ENCODE data around the gene MYH14.

Gene MYH14

GRCh38 chr19:50314724-50315708 lies 111.6 kb downstream of the MYH14 start:
- peak overlapping the region; percentile 81 for H3K4me3 Mint-ChIP-seq
- peaks cover 14% of the 10 kb centered on the region for H3K4me1 Mint-ChIP-seq (ENCODE audit: low read depth)
- no peaks in the 10 kb centered on the region for H3K9me3 Mint-ChIP-seq
- no peak overlapping the region for H3K27ac Mint-ChIP-seq
- peaks cover 67% of the 10 kb centered on the region for H3K27me3 Mint-ChIP-seq (ENCODE audit: low read depth)
- peaks cover 4% of the 10 kb centered on the region for H3K36me3 Mint-ChIP-seq (ENCODE audit: low read depth)

GRCh38 chr19:50315773-50316448 lies 112.5 kb downstream of the MYH14 start:
- Mint-ChIP-seq H3K27ac (no peak overlapping the region), H3K4me1 (ENCODE audit: low read depth) (peaks cover 14% of the 10 kb centered on the region), H3K9me3 (no peaks in the 10 kb centered on the region), H3K4me3 (peak overlapping the region; percentile 81), H3K27me3 (ENCODE audit: low read depth) (peaks cover 58% of the 10 kb centered on the region), H3K36me3 (ENCODE audit: low read depth) (peaks cover 4% of the 10 kb centered on the region)

GRCh38 chr19:50317115-50317514 lies 113.7 kb downstream of the MYH14 start:
- Mint-ChIP-seq H3K27me3 (ENCODE audit: low read depth) (peaks cover 50% of the 10 kb centered on the region), H3K9me3 (no peaks in the 10 kb centered on the region), H3K36me3 (ENCODE audit: low read depth) (peaks cover 4% of the 10 kb centered on the region), H3K27ac (no peak overlapping the region), H3K4me1 (ENCODE audit: low read depth) (peaks cover 14% of the 10 kb centered on the region), H3K4me3 (no peak overlapping the region)

- Mint-ChIP-seq H3K36me3 (ENCODE audit: low read depth) (peaks cover 4% of the 10 kb centered on the region), H3K27ac (no peak overlapping the region), H3K9me3 (no peaks in the 10 kb centered on the region), H3K4me1 (ENCODE audit: low read depth) (peaks cover 11% of the 10 kb centered on the region), H3K27me3 (ENCODE audit: low read depth) (peaks cover 37% of the 10 kb centered on the region), H3K4me3 (no peak overlapping the region)
These were observed 115.0 kb downstream of the MYH14 start for GRCh38 chr19:50318438-50318837.

GRCh38 chr19:50319156-50319555 lies 115.7 kb downstream of the MYH14 start:
- no peak overlapping the region for H3K4me3 Mint-ChIP-seq
- H3K4me1 Mint-ChIP-seq (ENCODE audit: low read depth), result peaks cover 10% of the 10 kb centered on the region
- H3K9me3 Mint-ChIP-seq, result no peaks in the 10 kb centered on the region
- H3K27me3 Mint-ChIP-seq (ENCODE audit: low read depth), result peaks cover 30% of the 10 kb centered on the region
- peak overlapping the region; percentile 11 for H3K27ac Mint-ChIP-seq
- peaks cover 4% of the 10 kb centered on the region for H3K36me3 Mint-ChIP-seq (ENCODE audit: low read depth)

GRCh38 chr19:50320051-50320450 lies 116.6 kb downstream of the MYH14 start:
- peaks cover 4% of the 10 kb centered on the region for H3K36me3 Mint-ChIP-seq (ENCODE audit: low read depth)
- H3K9me3 Mint-ChIP-seq, result no peaks in the 10 kb centered on the region
- H3K4me1 Mint-ChIP-seq (ENCODE audit: low read depth), result peaks cover 15% of the 10 kb centered on the region
- no peak overlapping the region for H3K4me3 Mint-ChIP-seq
- H3K27ac Mint-ChIP-seq, result no peak overlapping the region
- H3K27me3 Mint-ChIP-seq (ENCODE audit: low read depth), result peaks cover 26% of the 10 kb centered on the region

- Mint-ChIP-seq H3K4me1 (ENCODE audit: low read depth) (peaks cover 17% of the 10 kb centered on the region), H3K27me3 (ENCODE audit: low read depth) (peaks cover 22% of the 10 kb centered on the region), H3K4me3 (no peak overlapping the region), H3K27ac (no peak overlapping the region), H3K9me3 (no peaks in the 10 kb centered on the region), H3K36me3 (ENCODE audit: low read depth) (peaks cover 4% of the 10 kb centered on the region)
These were observed 117.2 kb downstream of the MYH14 start for GRCh38 chr19:50320596-50320995.

- H3K27me3 Mint-ChIP-seq (ENCODE audit: low read depth), result peaks cover 22% of the 10 kb centered on the region
- no peak overlapping the region for H3K27ac Mint-ChIP-seq
- H3K4me3 Mint-ChIP-seq, result no peak overlapping the region
- peaks cover 17% of the 10 kb centered on the region for H3K4me1 Mint-ChIP-seq (ENCODE audit: low read depth)
- peaks cover 5% of the 10 kb centered on the region for H3K36me3 Mint-ChIP-seq (ENCODE audit: low read depth)
- H3K9me3 Mint-ChIP-seq, result no peaks in the 10 kb centered on the region
These were observed 118.4 kb downstream of the MYH14 start for GRCh38 chr19:50321831-50322230.

DNA sequence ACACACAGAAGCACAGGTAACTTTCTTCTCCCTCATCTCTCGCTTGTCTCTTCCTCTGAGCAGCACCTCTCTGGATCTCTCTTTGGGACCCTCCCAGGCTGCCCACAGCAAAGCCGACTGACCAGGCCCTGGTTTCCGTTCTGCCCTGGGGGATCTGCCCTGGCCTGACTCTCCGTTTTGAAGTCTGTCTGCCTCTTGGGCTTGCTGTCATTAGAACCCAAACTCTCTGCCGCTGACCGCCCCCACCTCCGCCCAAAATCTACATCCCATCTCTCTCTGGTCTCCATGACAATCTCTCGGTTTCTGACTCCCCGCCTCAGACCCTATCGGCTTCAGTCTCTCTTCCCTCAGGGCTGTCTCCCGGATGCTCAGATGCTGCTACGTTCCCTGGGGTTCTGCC lies 118.8 kb downstream of the MYH14 start:
- Mint-ChIP-seq H3K27me3 (ENCODE audit: low read depth) (peaks cover 26% of the 10 kb centered on the region), H3K4me1 (ENCODE audit: low read depth) (peaks cover 21% of the 10 kb centered on the region), H3K36me3 (ENCODE audit: low read depth) (peaks cover 8% of the 10 kb centered on the region), H3K4me3 (no peak overlapping the region), H3K9me3 (no peaks in the 10 kb centered on the region), H3K27ac (no peak overlapping the region)

DNA sequence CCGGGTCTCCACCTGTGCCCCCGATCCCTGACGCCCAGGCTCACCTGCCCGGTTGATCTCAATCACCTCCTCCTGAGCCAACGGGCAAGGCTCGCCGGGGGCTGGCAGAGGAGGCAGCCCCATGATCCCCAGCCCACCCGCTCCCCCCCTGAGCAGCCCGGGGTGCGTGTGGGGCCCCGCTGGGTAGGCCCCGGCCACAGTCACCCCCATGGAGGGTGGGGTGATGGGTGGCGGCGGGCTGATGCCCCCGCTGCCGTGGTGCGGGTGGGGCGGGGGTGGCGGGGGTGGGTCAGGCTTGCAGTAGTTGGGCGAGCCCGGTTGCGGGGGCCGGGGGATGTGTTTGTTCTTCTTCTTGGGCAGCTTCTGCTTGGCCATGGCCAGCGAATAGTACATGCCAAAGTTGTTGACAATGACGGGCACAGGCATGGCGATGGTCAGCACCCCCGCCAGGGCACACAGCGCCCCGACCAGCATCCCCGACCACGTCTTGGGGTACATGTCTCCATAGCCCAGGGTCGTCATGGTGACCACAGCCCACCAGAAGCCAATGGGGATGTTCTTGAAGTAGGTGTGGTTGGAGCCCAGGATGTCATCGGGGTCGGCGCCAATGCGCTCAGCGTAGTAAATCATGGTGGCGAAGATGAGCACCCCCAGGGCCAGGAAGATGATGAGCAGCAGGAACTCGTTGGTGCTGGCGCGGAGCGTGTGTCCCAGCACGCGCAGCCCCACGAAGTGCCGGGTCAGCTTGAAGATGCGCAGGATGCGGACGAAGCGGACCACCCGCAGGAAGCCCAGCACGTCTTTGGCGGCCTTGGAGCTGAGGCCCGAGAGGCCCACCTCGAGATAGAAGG lies 119.7 kb downstream of the MYH14 start:
- Mint-ChIP-seq H3K27ac (no peak overlapping the region), H3K4me3 (no peak overlapping the region), H3K9me3 (no peaks in the 10 kb centered on the region), H3K4me1 (ENCODE audit: low read depth) (peaks cover 28% of the 10 kb centered on the region), H3K27me3 (ENCODE audit: low read depth) (peaks cover 25% of the 10 kb centered on the region), H3K36me3 (ENCODE audit: low read depth) (peaks cover 8% of the 10 kb centered on the region)

GRCh38 chr19:50323782-50324133 lies 120.3 kb downstream of the MYH14 start:
- Mint-ChIP-seq H3K27me3 (ENCODE audit: low read depth) (peaks cover 25% of the 10 kb centered on the region), H3K9me3 (no peaks in the 10 kb centered on the region), H3K4me1 (ENCODE audit: low read depth) (peaks cover 28% of the 10 kb centered on the region), H3K27ac (peak overlapping the region; percentile 41), H3K36me3 (ENCODE audit: low read depth) (peaks cover 8% of the 10 kb centered on the region), H3K4me3 (no peak overlapping the region)

GRCh38 chr19:50324331-50324730 lies 120.9 kb downstream of the MYH14 start:
- Mint-ChIP-seq H3K4me1 (ENCODE audit: low read depth) (peaks cover 29% of the 10 kb centered on the region), H3K36me3 (ENCODE audit: low read depth) (peaks cover 4% of the 10 kb centered on the region), H3K9me3 (no peaks in the 10 kb centered on the region), H3K27ac (peak overlapping the region; percentile 62), H3K4me3 (peak overlapping the region; percentile 44), H3K27me3 (ENCODE audit: low read depth) (peaks cover 29% of the 10 kb centered on the region)

DNA sequence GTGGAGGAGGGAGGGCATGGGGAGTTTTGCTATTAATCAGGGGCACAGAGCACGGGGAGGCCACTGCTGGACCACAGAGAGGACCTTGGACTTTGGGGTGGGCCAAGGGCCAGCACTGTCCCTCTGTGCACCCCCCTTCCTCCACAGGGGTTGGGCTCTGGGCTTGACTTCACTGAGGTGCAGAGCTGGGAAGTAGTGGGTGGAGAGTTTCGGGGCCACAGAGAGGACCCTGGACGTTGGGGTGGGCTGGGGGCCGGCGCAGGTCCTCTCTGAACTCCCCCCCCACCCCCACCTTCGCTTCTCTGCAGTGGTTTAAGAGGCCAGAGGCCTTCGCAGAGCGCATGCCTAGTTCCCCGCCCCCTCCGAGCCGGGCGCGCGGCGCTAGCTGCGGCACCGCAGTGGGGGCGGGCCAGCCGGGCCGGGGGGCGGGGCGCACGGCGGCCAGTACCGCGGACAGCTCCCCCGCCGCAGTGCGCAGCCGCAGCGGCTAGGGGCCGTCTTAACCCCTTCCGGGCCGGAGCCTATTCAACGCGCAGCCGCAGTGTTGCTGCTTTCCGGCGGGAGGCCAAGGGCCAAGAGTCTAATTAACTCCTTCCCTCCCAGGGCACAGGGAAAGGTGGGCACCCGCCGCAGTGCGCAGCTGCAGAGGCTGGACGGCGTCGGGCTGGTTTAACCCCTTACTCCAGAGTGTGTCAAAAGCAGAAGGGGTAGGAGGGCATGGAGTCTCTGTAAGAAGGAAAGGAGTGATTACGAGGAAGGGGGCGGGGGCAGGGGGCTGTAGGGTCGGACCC lies 122.1 kb downstream of the MYH14 start:
- Mint-ChIP-seq H3K4me1 (ENCODE audit: low read depth) (peaks cover 39% of the 10 kb centered on the region), H3K4me3 (peak overlapping the region; percentile 72), H3K27me3 (ENCODE audit: low read depth) (peaks cover 33% of the 10 kb centered on the region), H3K27ac (no peak overlapping the region), H3K9me3 (no peaks in the 10 kb centered on the region), H3K36me3 (ENCODE audit: low read depth) (peaks cover 8% of the 10 kb centered on the region)
